Adipose tissue (tissue), 3 donors: ENCODE results near the gene SDC1. TPM values are rescaled to one million over a fixed set of nuclear protein-coding genes. Genes with fewer than 3 reads are reported as not detected.

ENCODE experiments used
- polyA plus RNA-seq, 3 donors: library from polyadenylated mRNA; stranded (reverse); fragments of 200-250 nt; gene quantifications; one replicate each; pipeline ENCODE4 v1.2.3, GENCODE V29; 2013
- donor health status: healthy with polysubstance abuse.
- donor health status: Bipolar disorder and iron deficiency.
- donor health status: healthy.

Gene SDC1
- polyA plus RNA-seq, 3 donors = 1.5 to 6.0 (median 2.8) TPM

Other genes starting within 250 kb of the SDC1 start
- 1 to 10 TPM; 2.2 to 4.5 (median 2.9) TPM for gene WDR35, start 235.0 kb downstream of the SDC1 start, polyA plus RNA-seq
- gene MATN3, start 212.5 kb downstream of the SDC1 start, polyA plus RNA-seq = 1 to 10 TPM in 2 of 3 donors, under 1 TPM in 1; 0.36 to 2.8 (median 1.1) TPM
- gene LAPTM4A, start 173.5 kb downstream of the SDC1 start, polyA plus RNA-seq = 100 to 1,000 TPM; 167 to 266 (median 175) TPM
- 10 to 100 TPM; 14.8 to 24.5 (median 19.9) TPM for gene PUM2, start 125.7 kb upstream of the SDC1 start, polyA plus RNA-seq
- 100 to 1,000 TPM; 155 to 963 (median 704) TPM for gene RHOB, start 221.9 kb upstream of the SDC1 start, polyA plus RNA-seq